ENCODE measurements around the gene HBD. TPM values are rescaled to one million over a fixed set of nuclear protein-coding genes. Genes with fewer than 3 reads are reported as not detected.

HBD gene
- total RNA-seq, 1 donor from 2014 or later, result not detected

Other genes starting within 250 kb of the HBD start
- gene OR51L1, start 239.6 kb downstream of the HBD start, total RNA-seq, result not detected
- gene OR52J3, start 188.0 kb downstream of the HBD start, total RNA-seq, result not detected
- gene OR52E2, start 174.9 kb downstream of the HBD start, total RNA-seq, result not detected
- gene OR52E1, start 164.9 kb downstream of the HBD start, total RNA-seq, result not detected
- not detected for gene OR52A5, start 96.1 kb downstream of the HBD start, total RNA-seq
- not detected for gene OR52A1, start 79.7 kb downstream of the HBD start, total RNA-seq
- gene OR51V1, start 33.8 kb downstream of the HBD start, total RNA-seq, result not detected
- gene HBB, start 7.4 kb downstream of the HBD start, total RNA-seq, result 441 TPM
- gene HBG1, start 15.4 kb upstream of the HBD start, total RNA-seq, result 28.5 TPM
- gene HBG2, start 20.3 kb upstream of the HBD start, total RNA-seq, result 1,921 TPM
- gene HBE1, start 35.5 kb upstream of the HBD start, total RNA-seq, result 3.6 TPM
- 0.31 TPM for gene OR51B4, start 67.5 kb upstream of the HBD start, total RNA-seq
- gene OR51B2, start 89.8 kb upstream of the HBD start, total RNA-seq, result 0.78 TPM
- gene OR51B5, start 109.0 kb upstream of the HBD start, total RNA-seq, result 0.47 TPM
- not detected for gene OR51B6, start 117.0 kb upstream of the HBD start, total RNA-seq
- not detected for gene OR51M1, start 149.3 kb upstream of the HBD start, total RNA-seq
- not detected for gene OR51Q1, start 187.6 kb upstream of the HBD start, total RNA-seq
- gene OR51I1, start 207.0 kb upstream of the HBD start, total RNA-seq, result not detected
- not detected for gene OR51I2, start 214.8 kb upstream of the HBD start, total RNA-seq

Data from occipital lobe (tissue), 1 donor.